Measurements from ENCODE around the gene SIPA1.

GRCh38 chr11:65658174-65659021 is 20.5 kb downstream of the SIPA1 start:
- TF ChIP-seq POLR2A (IDR thresholded peaks at IDR 0.05) (no peak), EP300 (IDR thresholded peaks at IDR 0.05; ENCODE audit: low read depth) (no peak)
- TF ChIP-seq, protein P1, sequence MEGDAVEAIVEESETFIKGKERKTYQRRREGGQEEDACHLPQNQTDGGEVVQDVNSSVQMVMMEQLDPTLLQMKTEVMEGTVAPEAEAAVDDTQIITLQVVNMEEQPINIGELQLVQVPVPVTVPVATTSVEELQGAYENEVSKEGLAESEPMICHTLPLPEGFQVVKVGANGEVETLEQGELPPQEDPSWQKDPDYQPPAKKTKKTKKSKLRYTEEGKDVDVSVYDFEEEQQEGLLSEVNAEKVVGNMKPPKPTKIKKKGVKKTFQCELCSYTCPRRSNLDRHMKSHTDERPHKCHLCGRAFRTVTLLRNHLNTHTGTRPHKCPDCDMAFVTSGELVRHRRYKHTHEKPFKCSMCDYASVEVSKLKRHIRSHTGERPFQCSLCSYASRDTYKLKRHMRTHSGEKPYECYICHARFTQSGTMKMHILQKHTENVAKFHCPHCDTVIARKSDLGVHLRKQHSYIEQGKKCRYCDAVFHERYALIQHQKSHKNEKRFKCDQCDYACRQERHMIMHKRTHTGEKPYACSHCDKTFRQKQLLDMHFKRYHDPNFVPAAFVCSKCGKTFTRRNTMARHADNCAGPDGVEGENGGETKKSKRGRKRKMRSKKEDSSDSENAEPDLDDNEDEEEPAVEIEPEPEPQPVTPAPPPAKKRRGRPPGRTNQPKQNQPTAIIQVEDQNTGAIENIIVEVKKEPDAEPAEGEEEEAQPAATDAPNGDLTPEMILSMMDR (IDR thresholded peaks at IDR 0.05): no peak

All from transverse colon (tissue), 3 donors.